Spinal cord (tissue), 10 donors: ENCODE results near the gene TNNT2. TPM values are rescaled to one million over a fixed set of nuclear protein-coding genes. Genes with fewer than 3 reads are reported as not detected.

Source experiments
- DNase-seq, 6 donors: peaks; one replicate each; pipeline versions ENCODE4 v3.0.0 to v3.0.0-alpha.2; 2013 to 2015; ENCODE audit warnings: low spot score in 6 of 6, low read depth in 4 of 6
- H3K27ac ChIP-seq: one replicate; pipeline ENCODE4 v1.5.1; 2013; ENCODE audit warnings: low read depth, low read length, control low read depth
- H3K27me3 ChIP-seq: one replicate; pipeline ENCODE4 v1.6.1; 2013; ENCODE audit warnings: low read length; ENCODE audit not compliant: control insufficient read depth, insufficient read depth
- H3K36me3 ChIP-seq: one replicate; pipeline ENCODE4 v1.6.1; 2013; ENCODE audit warnings: low read length; ENCODE audit not compliant: control insufficient read depth, insufficient read depth
- H3K4me1 ChIP-seq: one replicate; pipeline ENCODE4 v1.6.1; 2013; ENCODE audit warnings: low read length; ENCODE audit not compliant: control insufficient read depth, insufficient read depth
- H3K4me3 ChIP-seq: one replicate; pipeline ENCODE4 v1.5.1; 2013; ENCODE audit warnings: low read depth, low read length, control low read depth
- H3K9me3 ChIP-seq: one replicate; pipeline ENCODE4 v1.6.1; 2013; ENCODE audit warnings: low read length; ENCODE audit not compliant: control insufficient read depth, insufficient read depth
- WGBS: methylation state at CpG from one replicate; pipeline ENCODE4 v1.1.5; 2013; ENCODE audit warnings: missing lambda C conversion rate; ENCODE audit not compliant: insufficient coverage; 5-methylcytosine and 5-hydroxymethylcytosine counted together
- polyA plus RNA-seq, 2 donors: library from polyadenylated mRNA; unstranded; fragments of 120-200 nt; gene quantifications; one replicate each; pipeline ENCODE4 v1.2.1, GENCODE V29; 2013; ENCODE audit not compliant: insufficient read length in 2 of 2
- total RNA-seq, 2 donors: library from RNA; depleted of rRNA in 1 of 2; stranded (reverse); fragments of 120-200 nt in 1 of 2; fragments of >200 nt in 1 of 2; gene quantifications; one replicate each; pipeline versions ENCODE4 v1.2.3 to v1.2.4, GENCODE V29; 2013 to 2014
- donor health status: healthy.

Gene TNNT2
- total and polyA plus RNA-seq, 4 donors: 1.4 to 23.4 (median 4.6) TPM

DNA sequence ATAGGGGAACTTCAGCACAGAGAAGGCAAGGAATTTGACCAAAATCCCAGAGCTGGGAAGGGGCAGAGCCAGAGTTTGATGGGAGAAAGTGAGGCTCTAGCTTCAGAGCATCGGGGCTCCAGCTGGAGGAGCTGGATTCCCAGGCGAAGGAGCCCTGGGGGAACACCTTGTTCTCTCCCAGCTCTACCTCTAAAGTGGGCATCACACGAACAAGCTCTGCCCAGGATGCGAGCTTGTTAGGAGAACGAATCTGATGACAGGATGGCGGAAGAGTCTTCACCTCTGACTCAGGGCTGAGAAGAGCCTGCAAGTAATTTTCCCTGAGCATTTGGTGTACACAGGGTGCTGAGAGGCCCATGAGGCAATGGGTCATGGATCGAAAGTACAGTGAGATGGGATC is 22.0 kb downstream of the TNNT2 start:
- H3K27ac ChIP-seq: no peak overlapping the region
- H3K9me3 ChIP-seq: no peaks in the 10 kb centered on the region
- no peaks in the 10 kb centered on the region for H3K36me3 ChIP-seq
- WGBS: 98% methylated on average over 6 of the region's 7 CpGs
- no peak for DNase-seq
- H3K4me1 ChIP-seq: no peaks in the 10 kb centered on the region
- no peak overlapping the region for H3K4me3 ChIP-seq
- H3K27me3 ChIP-seq: no peaks in the 10 kb centered on the region

- no peak overlapping the region for H3K27ac ChIP-seq
- H3K36me3 ChIP-seq: no peaks in the 10 kb centered on the region
- WGBS: 20% methylated on average over 1 of the region's 4 CpGs
- H3K27me3 ChIP-seq: no peaks in the 10 kb centered on the region
- no peak for DNase-seq
- H3K4me1 ChIP-seq: no peaks in the 10 kb centered on the region
- H3K4me3 ChIP-seq: no peak overlapping the region
- no peaks in the 10 kb centered on the region for H3K9me3 ChIP-seq
These were observed 22.6 kb downstream of the TNNT2 start for GRCh38 chr1:201354901-201355295.

DNA sequence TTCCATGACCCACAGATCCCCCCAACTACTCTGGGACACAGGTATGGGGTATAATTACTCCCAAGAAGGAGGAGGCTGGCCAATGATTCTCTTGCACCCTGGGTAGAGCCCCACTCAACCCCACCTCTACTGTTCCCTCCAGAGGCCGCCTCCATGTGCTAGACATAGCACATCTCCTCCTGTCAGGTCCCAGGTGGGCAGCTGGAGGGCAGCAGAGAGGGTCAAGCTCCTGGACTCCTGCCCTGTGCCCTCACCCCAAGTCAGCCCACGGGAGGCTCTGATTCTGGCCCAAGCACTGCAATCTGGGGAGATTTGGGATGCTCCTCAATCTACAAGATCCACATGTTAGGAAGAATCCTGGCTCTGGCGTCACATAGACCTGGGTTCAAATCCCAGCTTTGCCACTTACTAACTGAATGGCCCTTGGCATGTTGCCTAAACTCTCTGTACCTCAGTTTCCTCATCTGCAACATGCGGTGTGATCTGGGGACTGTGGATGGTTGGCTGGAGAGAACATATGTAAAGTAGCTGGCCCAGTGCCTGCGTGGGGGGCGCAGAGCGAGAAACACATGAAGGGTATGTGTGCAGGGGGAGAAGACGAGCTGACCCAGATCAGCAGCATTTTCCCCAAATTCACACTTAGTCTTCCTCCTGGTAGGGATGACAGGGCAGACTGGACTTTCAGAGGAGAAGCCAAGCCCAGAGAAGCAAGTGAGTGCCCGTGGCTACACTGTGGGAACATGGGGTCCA is 23.2 kb downstream of the TNNT2 start:
- 80% methylated on average over 3 of the region's 9 CpGs for WGBS
- Histone ChIP-seq H3K27me3 (peaks cover under 1% of the 10 kb centered on the region), H3K27ac (no peak overlapping the region), H3K4me1 (no peaks in the 10 kb centered on the region), H3K9me3 (no peaks in the 10 kb centered on the region), H3K36me3 (no peaks in the 10 kb centered on the region), H3K4me3 (no peak overlapping the region)
- no peak for DNase-seq

GRCh38 chr1:201353186-201353940 is 24.1 kb downstream of the TNNT2 start:
- 83% methylated on average over 9 of the region's 13 CpGs for WGBS
- H3K27me3 ChIP-seq: peaks cover 2% of the 10 kb centered on the region
- H3K27ac ChIP-seq: no peak overlapping the region
- no peak overlapping the region for H3K4me3 ChIP-seq
- no peaks in the 10 kb centered on the region for H3K36me3 ChIP-seq
- no peak for DNase-seq
- no peaks in the 10 kb centered on the region for H3K4me1 ChIP-seq
- H3K9me3 ChIP-seq: no peaks in the 10 kb centered on the region

DNA sequence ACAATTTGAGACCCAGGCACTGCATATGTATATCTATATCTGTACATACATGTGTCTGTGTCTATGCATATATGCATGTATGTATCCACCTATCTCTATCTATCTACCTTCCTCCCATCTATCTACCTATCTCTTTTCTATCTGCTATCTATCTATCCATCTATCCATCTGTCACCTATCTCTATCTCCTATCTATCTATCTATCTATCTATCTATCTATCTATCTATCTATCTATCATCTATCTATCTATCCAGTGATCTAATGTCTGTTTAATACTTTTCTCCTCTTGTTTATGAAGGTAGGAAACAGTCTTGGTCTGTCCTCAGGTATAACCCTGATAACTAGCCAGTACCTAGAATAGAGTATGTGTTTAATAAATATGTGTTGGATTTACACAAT is 25.9 kb downstream of the TNNT2 start:
- H3K9me3 ChIP-seq: no peaks in the 10 kb centered on the region
- peaks cover 2% of the 10 kb centered on the region for H3K27me3 ChIP-seq
- no peak overlapping the region for H3K27ac ChIP-seq
- DNase-seq: no peak
- no peaks in the 10 kb centered on the region for H3K36me3 ChIP-seq
- H3K4me3 ChIP-seq: no peak overlapping the region
- H3K4me1 ChIP-seq: no peaks in the 10 kb centered on the region

DNA sequence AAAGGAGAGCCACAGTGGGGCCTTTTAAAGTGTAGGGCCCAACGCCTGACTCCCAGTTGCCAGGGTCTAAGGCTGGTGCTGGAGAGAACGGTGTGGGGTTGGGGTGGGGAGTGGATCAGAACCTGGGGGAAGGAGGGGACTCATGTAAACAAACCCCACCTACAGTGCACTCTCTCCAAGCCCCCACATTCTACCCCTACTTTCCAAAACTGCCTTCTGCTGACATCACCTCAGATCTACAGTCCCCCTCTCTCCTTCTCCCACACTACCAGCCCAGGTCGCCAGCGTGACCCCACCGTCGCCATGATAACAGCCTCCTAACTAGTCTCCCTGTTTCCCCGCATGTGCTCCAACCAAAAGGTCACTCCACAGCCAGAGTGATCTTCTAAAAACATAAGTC is 26.6 kb downstream of the TNNT2 start:
- Histone ChIP-seq H3K4me3 (no peak overlapping the region), H3K27ac (no peak overlapping the region), H3K4me1 (no peaks in the 10 kb centered on the region), H3K9me3 (no peaks in the 10 kb centered on the region), H3K27me3 (peaks cover 2% of the 10 kb centered on the region), H3K36me3 (no peaks in the 10 kb centered on the region)
- WGBS: 90% methylated on average over 5 of the region's 7 CpGs
- DNase-seq: no peak

DNA sequence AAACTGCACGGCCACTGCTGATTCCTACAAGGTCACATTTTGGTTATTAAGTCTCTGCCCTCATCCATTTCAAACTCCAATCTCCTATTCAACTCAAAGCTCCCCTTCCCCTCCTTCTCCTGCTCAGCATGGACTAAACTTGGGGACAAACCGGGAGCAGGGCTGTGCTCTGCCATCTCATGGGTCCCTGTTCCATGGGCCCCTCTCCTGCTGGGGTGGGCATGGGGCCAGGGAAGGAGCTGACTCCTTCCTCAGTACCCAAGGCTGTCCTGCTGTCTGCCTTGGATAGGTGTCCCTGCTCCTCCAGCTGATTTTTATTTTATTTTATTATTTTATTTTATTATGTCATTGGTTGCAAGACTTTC is 27.1 kb downstream of the TNNT2 start:
- no peak for DNase-seq
- H3K36me3 ChIP-seq: no peaks in the 10 kb centered on the region
- WGBS: 65% methylated on average over 2 of the region's 2 CpGs
- no peaks in the 10 kb centered on the region for H3K9me3 ChIP-seq
- H3K27ac ChIP-seq: no peak overlapping the region
- H3K4me3 ChIP-seq: no peak overlapping the region
- H3K27me3 ChIP-seq: peaks cover 2% of the 10 kb centered on the region
- no peaks in the 10 kb centered on the region for H3K4me1 ChIP-seq

DNA sequence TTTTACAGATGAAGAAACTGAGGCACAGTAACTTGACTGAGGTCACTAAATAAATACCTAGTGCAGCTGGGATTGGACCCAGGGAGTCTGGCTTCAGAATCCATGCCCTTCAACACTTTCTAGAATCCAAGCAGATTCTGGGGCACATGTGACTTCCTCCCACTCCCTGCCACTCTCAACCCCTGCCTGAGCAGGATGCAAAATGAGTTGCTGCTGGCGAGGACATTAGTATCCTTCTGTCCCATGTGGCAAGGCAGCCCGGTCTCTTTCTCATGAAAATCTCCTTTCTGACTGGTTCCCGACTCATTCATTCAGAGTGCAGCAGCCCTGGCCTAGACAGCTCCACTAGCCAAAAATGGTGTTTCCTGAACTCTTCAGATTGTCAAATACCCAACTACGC is 28.4 kb downstream of the TNNT2 start:
- no peaks in the 10 kb centered on the region for H3K9me3 ChIP-seq
- peaks cover 2% of the 10 kb centered on the region for H3K27me3 ChIP-seq
- DNase-seq: peak in 2 of 6 donors; percentile 27 to 35
- no peak overlapping the region for H3K4me3 ChIP-seq
- WGBS: 46% methylated on average over 3 of the region's 4 CpGs
- no peaks in the 10 kb centered on the region for H3K4me1 ChIP-seq
- H3K36me3 ChIP-seq: no peaks in the 10 kb centered on the region
- no peak overlapping the region for H3K27ac ChIP-seq

DNA sequence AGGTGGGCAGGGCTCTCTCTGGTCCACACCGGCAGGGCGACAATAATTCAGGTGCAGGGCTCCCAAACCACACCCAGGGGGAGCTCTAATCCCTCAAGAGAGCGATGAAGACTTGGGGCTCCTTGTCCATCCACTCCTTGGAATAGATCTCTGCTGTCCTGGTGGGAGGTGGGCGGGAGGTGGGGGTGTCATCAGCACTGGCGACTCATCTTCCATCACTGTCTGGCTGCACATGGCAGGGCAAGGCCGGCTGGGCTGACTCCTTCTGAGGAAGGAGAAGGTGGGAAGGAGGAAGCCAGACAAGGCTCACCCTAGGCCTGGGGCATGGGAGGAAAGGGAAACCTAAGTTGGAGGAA is 29.3 kb downstream of the TNNT2 start:
- H3K27ac ChIP-seq: no peak overlapping the region
- H3K36me3 ChIP-seq: no peaks in the 10 kb centered on the region
- no peak overlapping the region for H3K4me3 ChIP-seq
- 24% methylated on average over 4 of the region's 6 CpGs for WGBS
- H3K9me3 ChIP-seq: no peaks in the 10 kb centered on the region
- H3K27me3 ChIP-seq: peaks cover 2% of the 10 kb centered on the region
- peak in 2 of 6 donors; percentile 31 to 40 for DNase-seq
- no peaks in the 10 kb centered on the region for H3K4me1 ChIP-seq
